Transverse colon (tissue), 4 donors: ENCODE measurements around the gene CIAO3. TPM values are rescaled to one million over a fixed set of nuclear protein-coding genes. Genes with fewer than 3 reads are reported as not detected.
"Not testable (repeated sequence)": the region's sequence is repeated elsewhere in the genome, so short reads cannot be mapped to it uniquely, and the experiment has no call there.

Source experiments
- DNase-seq: peaks from one replicate; pipeline ENCODE4 v3.0.0-alpha.2; 2019
- H3K27ac ChIP-seq, 4 donors: fragments of 200-600 bp; sonication (generic); 2 replicates each; pipeline ENCODE4 v1.5.1; 2016 to 2018; ENCODE audit warnings: inconsistent platforms in 4 of 4
- H3K27me3 ChIP-seq: fragments of 200-600 bp; sonication (generic); 2 replicates; pipeline ENCODE4 v1.5.1; 2017; ENCODE audit warnings: inconsistent platforms
- H3K36me3 ChIP-seq, 4 donors: fragments of 200-600 bp; sonication (generic); 2 replicates each; pipeline ENCODE4 v1.5.1; 2017 to 2019; ENCODE audit warnings: inconsistent platforms in 4 of 4
- H3K4me1 ChIP-seq, 4 donors: fragments of 200-600 bp; sonication (generic); 2 replicates each; pipeline ENCODE4 v1.5.1; 2017 to 2020; ENCODE audit warnings: inconsistent platforms in 4 of 4
- H3K4me3 ChIP-seq, 4 donors: fragments of 200-600 bp; sonication (generic); 1 replicate in 1 of 4; 2 replicates in 3 of 4; pipeline versions ENCODE4 v1.5.1 to v1.6.1; 2017 to 2019; ENCODE audit warnings: inconsistent platforms in 4 of 4
- H3K9me3 ChIP-seq, 2 donors: fragments of 200-600 bp; sonication (generic); 2 replicates each; pipeline ENCODE4 v1.5.1; 2017 to 2019; ENCODE audit warnings: inconsistent platforms in 2 of 2
- EP300 ChIP-seq: sonication (generic); formaldehyde crosslinking; IDR thresholded peaks from one replicate; pipeline ENCODE4 v1.6.1; 2017; ENCODE audit warnings: antibody characterized with exemption, low read depth
- POLR2A ChIP-seq: fragments of 450-650 bp; IDR thresholded peaks from one replicate; pipeline ENCODE4 v1.6.1; 2016; ENCODE audit warnings: antibody characterized with exemption, mild to moderate bottlenecking, moderate library complexity
- POLR2AphosphoS5 ChIP-seq, 3 donors: sonication (generic); formaldehyde crosslinking; IDR thresholded peaks; one replicate each; pipeline ENCODE4 v1.6.1; 2016; ENCODE audit warnings: antibody characterized with exemption in 3 of 3
- WGBS, 2 donors: methylation state at CpG; one replicate each; pipeline ENCODE4 v1.1.5; 2018; ENCODE audit warnings: low coverage in 1 of 2; 5-methylcytosine and 5-hydroxymethylcytosine counted together
- in situ Hi-C, 4 donors: fragments of 200-750 bp; cut with MboI; loops; one replicate each; pipeline versions ENCODE4 v1.15.0 to v1.15.1; 2017; ENCODE audit warnings: low sequenced_read_pairs in 3 of 4, low pct_ligation_motif_present in 1 of 4, low pct_unique_long_range_greater_than_20kb in 1 of 4
- intact Hi-C: fragments of 100-400 bp; cut with DNase I; formaldehyde crosslinking; loops from one replicate; pipeline ENCODE4 v1.15.1; 2023; ENCODE audit warnings: low total_unique reads
- total RNA-seq, 4 donors: library from RNA; depleted of rRNA; stranded (reverse); fragments of >200 nt; gene quantifications; one replicate each; pipeline ENCODE4 v1.1.0, GENCODE V29; 2016
- TF ChIP-seq, protein P1 (sequence below), 5 experiments: fragments of 200-600 bp in 3 of 5; fragments of 450-650 bp in 2 of 5; sonication (generic) in 3 of 5; IDR thresholded peaks; 1 replicate in 2 of 5; 2 replicates in 3 of 5; pipeline ENCODE4 v1.5.1; 2016 to 2017; ENCODE audit warnings: antibody characterized with exemption in 5 of 5, inconsistent platforms in 3 of 5, mild to moderate bottlenecking in 2 of 5, moderate library complexity in 1 of 5

CIAO3 gene
- total RNA-seq, 4 donors from 2014 or later, result 59.1 to 346 (median 102) TPM

DNA sequence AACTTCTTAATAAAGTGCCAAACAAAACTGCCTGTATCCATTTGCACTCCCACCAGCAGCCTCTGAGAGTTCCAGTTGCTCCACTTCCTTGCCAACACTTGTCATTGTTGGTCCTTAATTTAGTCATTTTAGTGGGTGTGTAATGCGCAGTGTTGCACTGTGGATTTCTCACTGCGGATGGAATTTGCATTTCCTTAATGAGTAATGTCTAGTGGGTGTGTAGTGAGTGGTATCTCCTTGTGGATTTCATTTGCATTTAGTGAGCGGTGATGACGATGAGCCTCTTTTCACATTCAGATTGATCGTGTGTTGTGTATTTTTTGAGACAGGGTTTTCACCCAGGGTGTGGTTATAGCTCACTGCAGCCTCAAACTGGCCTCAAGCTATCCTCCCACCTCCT lies 15.6 kb upstream of the CIAO3 start:
- H3K4me1 ChIP-seq, result no peaks in the 10 kb centered on the region
- DNase-seq, result no peak
- H3K27ac ChIP-seq, result no peak overlapping the region
- in situ Hi-C loops (no loop called here), intact Hi-C loops (no loop called here)
- TF ChIP-seq EP300 (no peak), POLR2A (no peak), POLR2AphosphoS5 (IDR thresholded peaks at IDR 0.05) (no peak)
- TF ChIP-seq, protein P1, sequence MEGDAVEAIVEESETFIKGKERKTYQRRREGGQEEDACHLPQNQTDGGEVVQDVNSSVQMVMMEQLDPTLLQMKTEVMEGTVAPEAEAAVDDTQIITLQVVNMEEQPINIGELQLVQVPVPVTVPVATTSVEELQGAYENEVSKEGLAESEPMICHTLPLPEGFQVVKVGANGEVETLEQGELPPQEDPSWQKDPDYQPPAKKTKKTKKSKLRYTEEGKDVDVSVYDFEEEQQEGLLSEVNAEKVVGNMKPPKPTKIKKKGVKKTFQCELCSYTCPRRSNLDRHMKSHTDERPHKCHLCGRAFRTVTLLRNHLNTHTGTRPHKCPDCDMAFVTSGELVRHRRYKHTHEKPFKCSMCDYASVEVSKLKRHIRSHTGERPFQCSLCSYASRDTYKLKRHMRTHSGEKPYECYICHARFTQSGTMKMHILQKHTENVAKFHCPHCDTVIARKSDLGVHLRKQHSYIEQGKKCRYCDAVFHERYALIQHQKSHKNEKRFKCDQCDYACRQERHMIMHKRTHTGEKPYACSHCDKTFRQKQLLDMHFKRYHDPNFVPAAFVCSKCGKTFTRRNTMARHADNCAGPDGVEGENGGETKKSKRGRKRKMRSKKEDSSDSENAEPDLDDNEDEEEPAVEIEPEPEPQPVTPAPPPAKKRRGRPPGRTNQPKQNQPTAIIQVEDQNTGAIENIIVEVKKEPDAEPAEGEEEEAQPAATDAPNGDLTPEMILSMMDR (IDR thresholded peaks at IDR 0.05), result no peak
- no peaks in the 10 kb centered on the region for H3K9me3 ChIP-seq
- H3K36me3 ChIP-seq, result no peaks in the 10 kb centered on the region
- H3K27me3 ChIP-seq, result peaks cover 66% of the 10 kb centered on the region
- WGBS, 2 donors, result 93 to 94% methylated on average over 5 of the region's 5 CpGs
- no peak overlapping the region for H3K4me3 ChIP-seq

DNA sequence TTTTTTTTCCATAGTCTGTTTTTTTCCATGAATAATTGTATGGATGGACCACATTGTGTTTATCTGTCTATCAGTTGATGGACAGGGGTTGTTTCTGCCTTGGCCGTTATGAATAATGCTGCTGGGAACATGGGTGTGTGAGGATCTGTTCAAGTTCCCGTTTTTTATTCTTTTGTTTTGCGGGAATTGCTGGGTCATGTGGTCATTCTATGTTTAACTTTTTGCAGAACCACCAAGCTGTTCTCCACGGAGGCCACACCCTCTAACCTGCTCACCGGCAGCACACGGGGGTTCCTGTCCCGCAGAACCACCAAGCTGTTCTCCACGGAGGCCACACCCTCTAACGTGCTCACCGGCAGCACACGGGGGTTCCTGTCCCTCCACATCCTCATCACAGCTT lies 13.9 kb upstream of the CIAO3 start:
- TF ChIP-seq, protein P1 (IDR thresholded peaks at IDR 0.05), result no peak
- TF ChIP-seq EP300, result no peak
- TF ChIP-seq POLR2A, result no peak
- no peak for TF ChIP-seq POLR2AphosphoS5 (IDR thresholded peaks at IDR 0.05)
- WGBS, 2 donors, result 0 to 15% methylated on average over 4 to 11 of the region's 11 CpGs
- intact Hi-C loops, result no loop called here

GRCh38 chr16:754121-754607 lies 13.4 kb upstream of the CIAO3 start:
- 75 to 83% methylated on average over 2 to 11 of the region's 11 CpGs for WGBS, 2 donors
- H3K4me3 ChIP-seq, H3K36me3 ChIP-seq, H3K4me1 ChIP-seq, intact Hi-C loops, DNase-seq, H3K27ac ChIP-seq, in situ Hi-C loops, H3K9me3 ChIP-seq: not testable (repeated sequence)
- H3K27me3 ChIP-seq, result peaks cover 64% of the 10 kb centered on the region

More for the DNA sequence above, 13.9 kb upstream of the CIAO3 start:
- no peak overlapping the region for H3K4me3 ChIP-seq
- in situ Hi-C loops, result no loop called here
- no peaks in the 10 kb centered on the region for H3K4me1 ChIP-seq
- no peaks in the 10 kb centered on the region for H3K36me3 ChIP-seq
- peaks cover 68% of the 10 kb centered on the region for H3K27me3 ChIP-seq
- no peak for DNase-seq
- H3K9me3 ChIP-seq, result no peaks in the 10 kb centered on the region
- no peak overlapping the region for H3K27ac ChIP-seq

DNA sequence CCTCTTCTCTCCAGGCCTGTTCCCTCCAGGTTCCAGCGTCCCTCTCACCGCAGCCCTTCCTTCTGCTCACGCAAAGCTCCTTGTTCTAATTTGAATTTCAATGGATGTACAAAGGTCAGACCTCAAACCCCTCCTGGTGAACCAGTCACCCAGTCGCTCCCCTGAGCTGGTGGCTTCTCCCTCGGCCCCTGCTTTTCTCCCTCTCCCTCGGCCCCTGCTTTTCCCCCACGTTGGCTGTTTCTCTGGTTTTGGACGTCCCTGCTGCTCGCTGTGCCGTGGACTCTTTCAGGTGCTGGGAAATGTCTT lies 11.2 kb upstream of the CIAO3 start:
- no peaks in the 10 kb centered on the region for H3K36me3 ChIP-seq
- TF ChIP-seq EP300 (no peak), POLR2A (no peak), POLR2AphosphoS5 (IDR thresholded peaks at IDR 0.05) (no peak)
- TF ChIP-seq, protein P1 (IDR thresholded peaks at IDR 0.05), result no peak
- H3K4me1 ChIP-seq, result no peaks in the 10 kb centered on the region
- H3K27me3 ChIP-seq, result peaks cover 67% of the 10 kb centered on the region
- no peaks in the 10 kb centered on the region for H3K9me3 ChIP-seq
- no peak overlapping the region for H3K4me3 ChIP-seq
- in situ Hi-C loops, result no loop called here
- intact Hi-C loops, result no loop called here
- no peak for DNase-seq
- H3K27ac ChIP-seq, result no peak overlapping the region
- 24 to 26% methylated on average over 6 to 10 of the region's 10 CpGs for WGBS, 2 donors
